Esophagus squamous epithelium (tissue), 5 donors: ENCODE data around the gene SWAP70. TPM values are rescaled to one million over a fixed set of nuclear protein-coding genes. Genes with fewer than 3 reads are reported as not detected.

Experiments used
- DNase-seq: peaks from one replicate; lab custom pipeline; 2025; lab: John Stamatoyannopoulos, UW
- H3K27ac ChIP-seq, 4 donors: fragments of 200-600 bp; sonication (generic); one replicate each; pipeline ENCODE4 v1.5.1; 2016 to 2019; ENCODE audit warnings: mild to moderate bottlenecking in 1 of 4
- H3K27me3 ChIP-seq, 4 donors: fragments of 200-600 bp; sonication (generic); 1 replicate in 3 of 4; 2 replicates in 1 of 4; pipeline versions ENCODE4 v1.5.1 to v1.6.0; 2017 to 2021; ENCODE audit warnings: antibody characterized with exemption in 1 of 4
- H3K36me3 ChIP-seq, 3 donors: fragments of 200-600 bp; sonication (generic); one replicate each; pipeline ENCODE4 v1.5.1; 2016 to 2019
- H3K4me1 ChIP-seq, 3 donors: fragments of 200-600 bp; sonication (generic); one replicate each; pipeline ENCODE4 v1.5.1; 2017 to 2019
- H3K4me3 ChIP-seq, 4 donors: fragments of 200-600 bp; sonication (generic); 1 replicate in 3 of 4; 2 replicates in 1 of 4; pipeline ENCODE4 v1.5.1; 2016 to 2019; ENCODE audit warnings: mild to moderate bottlenecking in 2 of 4, moderate library complexity in 1 of 4
- H3K9me3 ChIP-seq, 3 donors: fragments of 200-600 bp; sonication (generic); one replicate each; pipeline ENCODE4 v1.5.1; 2016 to 2019
- CTCF ChIP-seq, 6 experiments: fragments of 450-650 bp in 4 of 6; fragments of 200-600 bp in 2 of 6; sonication (generic) in 2 of 6; IDR thresholded peaks; one replicate each; pipeline ENCODE4 v1.5.1; 2016 to 2019; ENCODE audit warnings: antibody characterized with exemption in 6 of 6, mild to moderate bottlenecking in 4 of 6, moderate library complexity in 4 of 6
- POLR2A ChIP-seq, 4 donors: fragments of 450-650 bp; IDR thresholded peaks; one replicate each; pipeline ENCODE4 v1.6.1; 2017; ENCODE audit warnings: antibody characterized with exemption in 4 of 4, mild to moderate bottlenecking in 4 of 4, moderate library complexity in 3 of 4
- WGBS, 2 donors: methylation state at CpG; one replicate each; pipeline ENCODE4 v1.1.5; 2018; 5-methylcytosine and 5-hydroxymethylcytosine counted together
- intact Hi-C: fragments of 100-400 bp; cut with DNase I; formaldehyde crosslinking; loops from one replicate; pipeline ENCODE4 v1.15.0; 2022
- total RNA-seq, 4 donors: library from RNA; depleted of rRNA; stranded (reverse); fragments of >200 nt; gene quantifications; one replicate each; pipeline ENCODE4 v1.1.0, GENCODE V29; 2016
- donor health status: DM: yes; HTN: yes; CAD: no.

The SWAP70 gene
- total RNA-seq, 4 donors from 2014 or later = 15.1 to 27.5 (median 17.7) TPM

- Histone ChIP-seq H3K4me1 (peaks cover 0 to 36% (median 0%) of the 10 kb centered on the region in 3 donors), H3K27me3 (no peaks in the 10 kb centered on the region), H3K36me3 (peaks cover 0 to 23% (median 0%) of the 10 kb centered on the region in 3 donors), H3K27ac (peak overlapping the region in 1 of 4 donors; percentile 6), H3K4me3 (no peak overlapping the region), H3K9me3 (no peaks in the 10 kb centered on the region)
- DNase-seq = no peak
- no peak for TF ChIP-seq POLR2A (IDR thresholded peaks at IDR 0.05)
- 86% methylated on average over 1 of the region's 1 CpG for WGBS, 2 donors
- intact Hi-C loops = no loop called here
These were observed 47.0 kb downstream of the SWAP70 start for GRCh38 chr11:9710852-9711251.

- H3K4me1 ChIP-seq = peaks cover 0 to 44% (median 0%) of the 10 kb centered on the region in 3 donors
- no peak overlapping the region for H3K4me3 ChIP-seq
- 72 to 88% methylated on average over 7 of the region's 7 CpGs for WGBS, 2 donors
- DNase-seq = no peak
- intact Hi-C loops = no loop called here
- no peak for TF ChIP-seq POLR2A (IDR thresholded peaks at IDR 0.05)
- no peak for TF ChIP-seq CTCF (IDR thresholded peaks at IDR 0.05)
- H3K27me3 ChIP-seq = no peaks in the 10 kb centered on the region
- peaks cover 0 to 23% (median 0%) of the 10 kb centered on the region in 3 donors for H3K36me3 ChIP-seq
- H3K27ac ChIP-seq = peak overlapping the region in 1 of 4 donors; percentile 6
- H3K9me3 ChIP-seq = no peaks in the 10 kb centered on the region
These were observed 47.8 kb downstream of the SWAP70 start for GRCh38 chr11:9711454-9712307.

- no peak overlapping the region for H3K27ac ChIP-seq
- TF ChIP-seq CTCF (IDR thresholded peaks at IDR 0.05) (no peak), POLR2A (IDR thresholded peaks at IDR 0.05) (no peak)
- H3K4me1 ChIP-seq = peaks cover 3 to 39% (median 13%) of the 10 kb centered on the region in 3 donors
- intact Hi-C loops = no loop called here
- no peak for DNase-seq
- no peaks in the 10 kb centered on the region for H3K9me3 ChIP-seq
- no peak overlapping the region for H3K4me3 ChIP-seq
- no peaks in the 10 kb centered on the region for H3K27me3 ChIP-seq
- peaks cover 0 to 23% (median 0%) of the 10 kb centered on the region in 3 donors for H3K36me3 ChIP-seq
- WGBS, 2 donors = 62 to 88% methylated on average over 5 of the region's 5 CpGs
These were observed 50.5 kb downstream of the SWAP70 start for GRCh38 chr11:9714272-9714940.

GRCh38 chr11:9716275-9717039 is 52.6 kb downstream of the SWAP70 start:
- intact Hi-C loops = no loop called here
- H3K9me3 ChIP-seq = no peaks in the 10 kb centered on the region
- H3K27ac ChIP-seq = peak overlapping the region in 3 of 4 donors; percentile 27 to 77 (median 60)
- H3K4me3 ChIP-seq = no peak overlapping the region
- TF ChIP-seq CTCF (IDR thresholded peaks at IDR 0.05) (no peak), POLR2A (IDR thresholded peaks at IDR 0.05) (no peak)
- no peaks in the 10 kb centered on the region for H3K27me3 ChIP-seq
- peaks cover 0 to 23% (median 0%) of the 10 kb centered on the region in 3 donors for H3K36me3 ChIP-seq
- DNase-seq = no peak
- H3K4me1 ChIP-seq = peaks cover 3 to 47% (median 21%) of the 10 kb centered on the region in 3 donors
- 34 to 46% methylated on average over 4 of the region's 4 CpGs for WGBS, 2 donors

- no peak for DNase-seq
- no peak overlapping the region for H3K4me3 ChIP-seq
- TF ChIP-seq CTCF (IDR thresholded peaks at IDR 0.05) (no peak), POLR2A (IDR thresholded peaks at IDR 0.05) (no peak)
- WGBS, 2 donors = 44 to 56% methylated on average over 3 of the region's 3 CpGs
- H3K9me3 ChIP-seq = no peaks in the 10 kb centered on the region
- peaks cover 0 to 23% (median 0%) of the 10 kb centered on the region in 3 donors for H3K36me3 ChIP-seq
- H3K27ac ChIP-seq = peak overlapping the region in 3 of 4 donors; percentile 60 to 77 (median 67)
- no peaks in the 10 kb centered on the region for H3K27me3 ChIP-seq
- intact Hi-C loops = no loop called here
- peaks cover 3 to 42% (median 21%) of the 10 kb centered on the region in 3 donors for H3K4me1 ChIP-seq
These were observed 53.1 kb downstream of the SWAP70 start for GRCh38 chr11:9717040-9717357.
